ENCODE results near the gene OR52E2.

DNA sequence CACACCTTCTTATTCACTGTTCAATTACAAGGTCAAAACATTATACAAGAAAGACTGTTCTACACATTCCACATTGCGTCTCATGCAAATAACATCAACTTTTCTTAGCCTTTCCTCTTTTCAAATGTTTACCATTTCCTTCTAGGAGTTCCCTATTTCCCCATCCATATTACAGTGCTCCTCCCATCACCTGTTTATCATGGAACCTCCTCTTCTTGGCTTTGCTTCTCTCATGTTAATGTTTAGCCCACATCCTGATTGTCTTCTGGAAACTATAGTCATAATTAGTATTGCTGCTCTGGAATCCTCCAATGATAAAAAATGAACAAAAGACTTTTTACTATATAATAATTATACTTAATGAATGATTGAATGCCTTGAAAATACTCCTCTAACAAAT, 31.2 kb upstream of the OR52E2 start:
- TF ChIP-seq, protein P1, sequence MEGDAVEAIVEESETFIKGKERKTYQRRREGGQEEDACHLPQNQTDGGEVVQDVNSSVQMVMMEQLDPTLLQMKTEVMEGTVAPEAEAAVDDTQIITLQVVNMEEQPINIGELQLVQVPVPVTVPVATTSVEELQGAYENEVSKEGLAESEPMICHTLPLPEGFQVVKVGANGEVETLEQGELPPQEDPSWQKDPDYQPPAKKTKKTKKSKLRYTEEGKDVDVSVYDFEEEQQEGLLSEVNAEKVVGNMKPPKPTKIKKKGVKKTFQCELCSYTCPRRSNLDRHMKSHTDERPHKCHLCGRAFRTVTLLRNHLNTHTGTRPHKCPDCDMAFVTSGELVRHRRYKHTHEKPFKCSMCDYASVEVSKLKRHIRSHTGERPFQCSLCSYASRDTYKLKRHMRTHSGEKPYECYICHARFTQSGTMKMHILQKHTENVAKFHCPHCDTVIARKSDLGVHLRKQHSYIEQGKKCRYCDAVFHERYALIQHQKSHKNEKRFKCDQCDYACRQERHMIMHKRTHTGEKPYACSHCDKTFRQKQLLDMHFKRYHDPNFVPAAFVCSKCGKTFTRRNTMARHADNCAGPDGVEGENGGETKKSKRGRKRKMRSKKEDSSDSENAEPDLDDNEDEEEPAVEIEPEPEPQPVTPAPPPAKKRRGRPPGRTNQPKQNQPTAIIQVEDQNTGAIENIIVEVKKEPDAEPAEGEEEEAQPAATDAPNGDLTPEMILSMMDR (IDR thresholded peaks at IDR 0.05; ENCODE audit: low read depth, low read length, poor library complexity, severe bottlenecking): no peak
- no peak for TF ChIP-seq EZH2phosphoT487 (IDR thresholded peaks at IDR 0.05; ENCODE audit: borderline replicate concordance, low read length)
